GM23338 (cell line): Measurements from ENCODE around the gene RASL12.

Experiments used
- CREB1 ChIP-seq: fragments of 250-450 bp; sonication (Bioruptor Pico); IDR thresholded peaks from 2 replicates; pipeline ENCODE4 v1.5.0; 2020; ENCODE audit warnings: low read depth, mild to moderate bottlenecking, moderate library complexity
- CTCF ChIP-seq, 2 experiments: fragments of 200-600 bp in 1 of 2; sonication (generic) in 1 of 2; conservative IDR thresholded peaks; 2 replicates each; pipeline versions ENCODE4 v1.5.1 to v1.6.1; 2016 to 2017; ENCODE audit warnings: antibody characterized with exemption in 2 of 2, low read depth in 2 of 2, mild to moderate bottlenecking in 2 of 2, moderate library complexity in 1 of 2
- ETS1 ChIP-seq: IDR thresholded peaks from 2 replicates; pipeline ENCODE4 v1.6.1; 2016; ENCODE audit warnings: antibody characterized with exemption
- EZH2 ChIP-seq: fragments of 200-600 bp; sonication (generic); IDR thresholded peaks from one replicate; pipeline ENCODE4 v1.8.0; 2017; ENCODE audit warnings: antibody characterized with exemption, mild to moderate bottlenecking, low read depth; ENCODE audit not compliant: unreplicated experiment
- EZH2phosphoT487 ChIP-seq: fragments of 200-600 bp; sonication (generic); IDR thresholded peaks from one replicate; pipeline ENCODE4 v1.8.1; 2018; ENCODE audit warnings: antibody characterized with exemption; ENCODE audit not compliant: unreplicated experiment
- JUNB ChIP-seq: IDR thresholded peaks from one replicate; pipeline ENCODE4 v1.6.1; 2016; ENCODE audit warnings: antibody characterized with exemption; ENCODE audit not compliant: unreplicated experiment
- NANOG ChIP-seq: IDR thresholded peaks from 2 replicates; pipeline ENCODE4 v1.6.1; 2016; ENCODE audit warnings: antibody characterized with exemption, borderline replicate concordance
- POLR2AphosphoS5 ChIP-seq: IDR thresholded peaks from 2 replicates; pipeline ENCODE4 v1.6.1; 2016; ENCODE audit warnings: antibody characterized with exemption, low read depth
- REST ChIP-seq: IDR thresholded peaks from one replicate; pipeline ENCODE4 v1.6.1; 2018; ENCODE audit warnings: antibody characterized with exemption; ENCODE audit not compliant: unreplicated experiment
- STAT1 ChIP-seq: IDR thresholded peaks from one replicate; pipeline ENCODE4 v1.6.1; 2016; ENCODE audit warnings: antibody characterized with exemption; ENCODE audit not compliant: unreplicated experiment
- ZNF114 ChIP-seq: fragments of 250-450 bp; sonication (Bioruptor Pico); IDR thresholded peaks from 2 replicates; pipeline ENCODE4 v1.5.0; 2020; ENCODE audit warnings: mild to moderate bottlenecking, moderate library complexity
- ZNF331 ChIP-seq: fragments of 250-450 bp; sonication (Bioruptor Pico); IDR thresholded peaks from 2 replicates; pipeline ENCODE4 v1.5.0; 2020; ENCODE audit warnings: low read depth, mild to moderate bottlenecking, moderate library complexity
- ZNF462 ChIP-seq: fragments of 250-450 bp; sonication (Bioruptor Pico); IDR thresholded peaks from 2 replicates; pipeline ENCODE4 v1.5.0; 2020; ENCODE audit warnings: mild to moderate bottlenecking, moderate library complexity

GRCh38 chr15:65081758-65082157 is 14.0 kb upstream of the RASL12 start:
- TF ChIP-seq CTCF (conservative IDR thresholded peaks at IDR 0.05; ENCODE audit: low read depth in 2 of 2) (no peak), POLR2AphosphoS5 (no peak), NANOG (no peak), EZH2 (no peak), REST (no peak), STAT1 (no peak), JUNB (no peak), ZNF462 (CRISPR knock-in tag) (no peak), CREB1 (CRISPR knock-in tag) (no peak), EZH2phosphoT487 (no peak), ZNF331 (CRISPR knock-in tag) (no peak), ZNF114 (CRISPR knock-in tag) (no peak), ETS1 (no peak)
